PFSK-1 (cell line): Measurements from ENCODE around the gene LHPP.

ENCODE experiments used
- REST ChIP-seq, 2 experiments: IDR thresholded peaks; 2 replicates each; pipeline versions ENCODE4 v1.6.1 to v1.8.0; 2011 to 2012; ENCODE audit warnings: low read depth in 2 of 2, low read length in 2 of 2, control low read depth in 1 of 2, inconsistent platforms in 1 of 2, mild to moderate bottlenecking in 1 of 2, moderate library complexity in 1 of 2; ENCODE audit not compliant: insufficient read depth in 1 of 2
- SIN3A ChIP-seq: IDR thresholded peaks from 2 replicates; pipeline ENCODE4 v1.6.1; 2012; ENCODE audit warnings: mild to moderate bottlenecking, low read length, moderate library complexity, borderline replicate concordance; ENCODE audit not compliant: insufficient read depth
- TAF1 ChIP-seq: IDR thresholded peaks from 2 replicates; pipeline ENCODE4 v1.6.1; 2012; ENCODE audit warnings: low read length, control low read depth, borderline replicate concordance; ENCODE audit not compliant: insufficient read depth

- TF ChIP-seq REST (IDR thresholded peaks at IDR 0.05; ENCODE audit: insufficient read depth in 1 of 2, low read depth in 2 of 2, low read length in 2 of 2) (no peak), TAF1 (no peak), SIN3A (no peak)
Observed at GRCh38 chr10:124508907-124509454, 47.4 kb downstream of the LHPP start.
